Vagina (tissue), 2 donors: ENCODE measurements around the gene ITM2B. TPM values are rescaled to one million over a fixed set of nuclear protein-coding genes. Genes with fewer than 3 reads are reported as not detected.

Experiments used
- DNase-seq, 2 donors: peaks; one replicate each; pipeline ENCODE4 v3.0.0-alpha.2; 2017; ENCODE audit errors: extremely low spot score in 2 of 2
- H3K27ac ChIP-seq: fragments of 200-600 bp; sonication (generic); one replicate; pipeline ENCODE4 v1.5.1; 2019
- H3K27me3 ChIP-seq: fragments of 200-600 bp; sonication (generic); one replicate; pipeline ENCODE4 v1.5.1; 2019
- H3K36me3 ChIP-seq, 2 donors: fragments of 200-600 bp; sonication (generic); one replicate each; pipeline ENCODE4 v1.5.1; 2017 to 2019
- H3K4me1 ChIP-seq: fragments of 200-600 bp; sonication (generic); one replicate; pipeline ENCODE4 v1.5.1; 2019
- H3K4me3 ChIP-seq, 2 donors: fragments of 200-600 bp; sonication (generic); 1 replicate in 1 of 2; 2 replicates in 1 of 2; pipeline ENCODE4 v1.5.1; 2016 to 2019
- H3K9me3 ChIP-seq: fragments of 200-600 bp; sonication (generic); one replicate; pipeline ENCODE4 v1.5.1; 2019
- POLR2A ChIP-seq, 2 donors: fragments of 450-650 bp; IDR thresholded peaks; one replicate each; pipeline ENCODE4 v1.6.1; 2017; ENCODE audit warnings: antibody characterized with exemption in 2 of 2, mild to moderate bottlenecking in 2 of 2, moderate library complexity in 2 of 2
- POLR2AphosphoS5 ChIP-seq, 2 donors: sonication (generic); formaldehyde crosslinking; IDR thresholded peaks; one replicate each; pipeline ENCODE4 v1.9.0; 2017; ENCODE audit warnings: antibody characterized with exemption in 2 of 2, mild to moderate bottlenecking in 2 of 2, low read depth in 1 of 2; ENCODE audit not compliant: insufficient read depth in 1 of 2
- intact Hi-C: fragments of 100-400 bp; cut with DNase I; formaldehyde crosslinking; loops from one replicate; pipeline ENCODE4 v1.15.1; 2023
- total RNA-seq: library from RNA; depleted of rRNA; stranded (reverse); fragments of >200 nt; gene quantifications from one replicate; pipeline ENCODE4 v1.2.3, GENCODE V29; 2016
- TF ChIP-seq, protein P1 (sequence below), 3 experiments: fragments of 450-650 bp in 2 of 3; fragments of 200-600 bp in 1 of 3; sonication (generic) in 1 of 3; IDR thresholded peaks; one replicate each; pipeline ENCODE4 v1.5.1; 2017 to 2019; ENCODE audit warnings: antibody characterized with exemption in 3 of 3, mild to moderate bottlenecking in 2 of 3, moderate library complexity in 2 of 3

The ITM2B gene
- total RNA-seq, 1 donor from 2014 or later: 475 TPM

DNA sequence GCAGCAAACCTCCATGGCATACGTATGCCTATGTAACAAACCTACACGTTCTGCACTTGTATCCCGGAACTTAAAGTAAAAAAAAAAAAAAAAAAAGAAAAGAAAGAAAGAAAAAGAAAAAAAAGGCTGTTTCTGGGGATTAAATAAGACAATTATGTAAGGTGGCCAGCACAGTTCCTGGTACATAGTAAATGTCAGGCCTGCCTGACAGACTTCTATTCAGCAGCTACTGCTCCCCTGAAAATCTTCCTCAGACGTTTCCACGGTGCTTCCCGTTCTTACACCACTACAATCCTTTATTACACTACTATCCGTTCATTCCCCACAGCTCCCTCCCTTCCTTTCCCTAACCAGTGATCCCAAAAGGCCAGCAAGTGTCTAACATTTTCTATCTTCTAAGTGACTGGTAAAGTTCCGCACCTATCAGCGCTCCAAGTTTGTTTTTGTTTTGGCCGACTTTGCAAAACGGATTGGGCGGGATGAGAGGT, 69.9 kb downstream of the ITM2B start:
- TF ChIP-seq, protein P1, sequence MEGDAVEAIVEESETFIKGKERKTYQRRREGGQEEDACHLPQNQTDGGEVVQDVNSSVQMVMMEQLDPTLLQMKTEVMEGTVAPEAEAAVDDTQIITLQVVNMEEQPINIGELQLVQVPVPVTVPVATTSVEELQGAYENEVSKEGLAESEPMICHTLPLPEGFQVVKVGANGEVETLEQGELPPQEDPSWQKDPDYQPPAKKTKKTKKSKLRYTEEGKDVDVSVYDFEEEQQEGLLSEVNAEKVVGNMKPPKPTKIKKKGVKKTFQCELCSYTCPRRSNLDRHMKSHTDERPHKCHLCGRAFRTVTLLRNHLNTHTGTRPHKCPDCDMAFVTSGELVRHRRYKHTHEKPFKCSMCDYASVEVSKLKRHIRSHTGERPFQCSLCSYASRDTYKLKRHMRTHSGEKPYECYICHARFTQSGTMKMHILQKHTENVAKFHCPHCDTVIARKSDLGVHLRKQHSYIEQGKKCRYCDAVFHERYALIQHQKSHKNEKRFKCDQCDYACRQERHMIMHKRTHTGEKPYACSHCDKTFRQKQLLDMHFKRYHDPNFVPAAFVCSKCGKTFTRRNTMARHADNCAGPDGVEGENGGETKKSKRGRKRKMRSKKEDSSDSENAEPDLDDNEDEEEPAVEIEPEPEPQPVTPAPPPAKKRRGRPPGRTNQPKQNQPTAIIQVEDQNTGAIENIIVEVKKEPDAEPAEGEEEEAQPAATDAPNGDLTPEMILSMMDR (IDR thresholded peaks at IDR 0.05): no peak
- TF ChIP-seq POLR2A (IDR thresholded peaks at IDR 0.05) (no peak), POLR2AphosphoS5 (IDR thresholded peaks at IDR 0.05; ENCODE audit: insufficient read depth in 1 of 2, low read depth in 1 of 2) (no peak)
- H3K27ac ChIP-seq: peak overlapping the region; percentile 99
- no peaks in the 10 kb centered on the region for H3K9me3 ChIP-seq
- H3K4me1 ChIP-seq: peaks cover 29% of the 10 kb centered on the region
- DNase-seq: no peak
- no peaks in the 10 kb centered on the region for H3K27me3 ChIP-seq
- peak overlapping the region; percentile 90 to 98 for H3K4me3 ChIP-seq
- intact Hi-C loops: loop anchor here (5.0 to 10.0 kb wide), 3 partner anchors 112 to 208 kb away; partner anchors contain the start of genes LPAR6 and MED4
- no peaks in the 10 kb centered on the region for H3K36me3 ChIP-seq

DNA sequence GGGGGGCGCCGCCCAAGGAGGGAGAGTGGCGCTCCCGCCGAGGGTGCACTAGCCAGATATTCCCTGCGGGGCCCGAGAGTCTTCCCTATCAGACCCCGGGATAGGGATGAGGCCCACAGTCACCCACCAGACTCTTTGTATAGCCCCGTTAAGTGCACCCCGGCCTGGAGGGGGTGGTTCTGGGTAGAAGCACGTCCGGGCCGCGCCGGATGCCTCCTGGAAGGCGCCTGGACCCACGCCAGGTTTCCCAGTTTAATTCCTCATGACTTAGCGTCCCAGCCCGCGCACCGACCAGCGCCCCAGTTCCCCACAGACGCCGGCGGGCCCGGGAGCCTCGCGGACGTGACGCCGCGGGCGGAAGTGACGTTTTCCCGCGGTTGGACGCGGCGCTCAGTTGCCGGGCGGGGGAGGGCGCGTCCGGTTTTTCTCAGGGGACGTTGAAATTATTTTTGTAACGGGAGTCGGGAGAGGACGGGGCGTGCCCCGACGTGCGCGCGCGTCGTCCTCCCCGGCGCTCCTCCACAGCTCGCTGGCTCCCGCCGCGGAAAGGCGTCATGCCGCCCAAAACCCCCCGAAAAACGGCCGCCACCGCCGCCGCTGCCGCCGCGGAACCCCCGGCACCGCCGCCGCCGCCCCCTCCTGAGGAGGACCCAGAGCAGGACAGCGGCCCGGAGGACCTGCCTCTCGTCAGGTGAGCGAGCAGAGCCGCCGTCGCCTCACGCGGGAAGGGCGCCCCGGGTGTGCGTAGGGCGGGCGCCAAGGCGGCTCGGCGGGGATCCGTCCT, 70.5 kb downstream of the ITM2B start, which contains the start of gene RB1:
TSS of gene RB1 (plus strand) at position 393 of the 784 bp plus-strand sequence. CDS start at position 555, 162 bp downstream.
- TF ChIP-seq POLR2A (IDR thresholded peaks at IDR 0.05) (peak; percentile 75 to 96), POLR2AphosphoS5 (IDR thresholded peaks at IDR 0.05; ENCODE audit: insufficient read depth in 1 of 2, low read depth in 1 of 2) (peak; percentile 86 to 99)
- TF ChIP-seq, protein P1 (IDR thresholded peaks at IDR 0.05): no peak

DNA sequence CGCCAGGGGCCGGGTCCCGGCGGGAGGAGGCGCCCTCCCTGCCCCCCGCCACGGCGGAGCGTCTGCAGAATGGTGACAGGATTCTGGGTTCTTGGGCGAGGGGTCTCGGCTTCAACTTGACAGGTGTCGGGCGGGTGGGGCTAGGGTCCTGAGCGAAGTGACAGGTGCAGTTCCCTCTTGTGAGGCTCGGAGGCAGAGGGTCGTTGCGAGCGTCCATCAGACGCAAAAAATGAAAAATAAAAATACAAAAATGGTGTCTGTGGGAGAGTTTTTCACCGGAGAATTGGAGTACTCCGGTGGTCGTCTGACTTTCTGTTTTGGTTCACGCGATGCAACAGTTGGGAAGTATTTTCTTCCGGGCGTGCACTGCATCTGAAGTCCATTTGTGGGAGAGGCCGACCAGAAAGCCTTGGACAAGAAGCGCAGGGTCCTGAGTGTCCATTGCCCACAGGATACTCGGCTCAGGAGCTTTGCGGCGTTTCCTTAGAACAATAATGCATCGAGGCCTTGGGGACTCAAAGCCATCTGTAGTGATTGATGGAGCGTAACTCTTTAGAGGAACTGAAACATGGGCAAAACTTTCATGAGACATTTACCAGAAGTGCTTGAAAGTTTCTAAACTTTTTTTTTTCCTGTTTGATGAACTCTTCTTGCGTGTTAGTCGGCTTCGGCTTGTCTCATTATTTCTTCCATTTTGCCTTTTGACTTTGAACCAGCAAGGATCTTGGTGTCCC, 71.3 kb downstream of the ITM2B start:
- no peak for DNase-seq
- no peaks in the 10 kb centered on the region for H3K27me3 ChIP-seq
- peak overlapping the region; percentile 90 to 98 for H3K4me3 ChIP-seq
- H3K9me3 ChIP-seq: no peaks in the 10 kb centered on the region
- H3K27ac ChIP-seq: peak overlapping the region; percentile 99
- peaks cover 40% of the 10 kb centered on the region for H3K4me1 ChIP-seq
- intact Hi-C loops: loop anchor here (5.0 to 10.0 kb wide), 3 partner anchors 110 to 210 kb away; partner anchors contain the start of genes LPAR6 and MED4
- H3K36me3 ChIP-seq: no peaks in the 10 kb centered on the region
- TF ChIP-seq POLR2AphosphoS5 (IDR thresholded peaks at IDR 0.05; ENCODE audit: insufficient read depth in 1 of 2, low read depth in 1 of 2) (no peak), POLR2A (IDR thresholded peaks at IDR 0.05) (no peak)
- TF ChIP-seq, protein P1 (IDR thresholded peaks at IDR 0.05): no peak

More for the DNA sequence above, 70.5 kb downstream of the ITM2B start, which contains the start of gene RB1:
- no peaks in the 10 kb centered on the region for H3K9me3 ChIP-seq
- H3K36me3 ChIP-seq: no peaks in the 10 kb centered on the region
- H3K27me3 ChIP-seq: no peaks in the 10 kb centered on the region
- peak in 1 of 2 donors; percentile 95 for DNase-seq
- peak within 1 kb of the TSS; percentile 99 for H3K27ac ChIP-seq
- H3K4me3 ChIP-seq: peak within 1 kb of the TSS; percentile 90 to 98
- peaks cover 34% of the 10 kb centered on the region for H3K4me1 ChIP-seq
- intact Hi-C loops: loop anchor here (5.0 to 10.0 kb wide), 3 partner anchors 111 to 209 kb away; partner anchors contain the start of genes LPAR6 and MED4

DNA sequence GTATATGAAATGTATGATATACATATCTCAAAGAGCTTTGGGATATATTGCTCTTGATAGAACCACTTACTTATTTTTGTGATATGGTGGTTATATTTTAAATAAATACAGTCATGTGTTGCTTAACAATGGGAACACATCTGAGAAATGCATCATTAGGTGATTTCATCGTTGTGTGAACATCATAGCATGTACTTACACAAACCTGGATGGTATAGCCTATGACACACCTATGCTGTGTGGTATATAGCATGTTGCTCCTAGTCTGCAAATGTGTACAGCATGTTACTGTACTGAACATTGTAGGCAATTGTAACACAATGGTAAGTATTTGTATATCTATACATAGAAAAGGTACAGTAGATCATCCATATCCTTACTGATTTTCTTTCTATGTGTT, 78.2 kb downstream of the ITM2B start:
- peaks cover 42% of the 10 kb centered on the region for H3K4me1 ChIP-seq
- no peak for TF ChIP-seq POLR2AphosphoS5 (IDR thresholded peaks at IDR 0.05; ENCODE audit: insufficient read depth in 1 of 2, low read depth in 1 of 2)
- TF ChIP-seq, protein P1 (IDR thresholded peaks at IDR 0.05): no peak
- TF ChIP-seq POLR2A (IDR thresholded peaks at IDR 0.05): no peak
- H3K27me3 ChIP-seq: no peaks in the 10 kb centered on the region
- H3K36me3 ChIP-seq: no peaks in the 10 kb centered on the region
- no peak overlapping the region for H3K27ac ChIP-seq
- H3K9me3 ChIP-seq: no peaks in the 10 kb centered on the region
- DNase-seq: no peak
- intact Hi-C loops: no loop called here
- no peak overlapping the region for H3K4me3 ChIP-seq
